ENCODE results near the gene LRP11.

The LRP11 gene

DNA sequence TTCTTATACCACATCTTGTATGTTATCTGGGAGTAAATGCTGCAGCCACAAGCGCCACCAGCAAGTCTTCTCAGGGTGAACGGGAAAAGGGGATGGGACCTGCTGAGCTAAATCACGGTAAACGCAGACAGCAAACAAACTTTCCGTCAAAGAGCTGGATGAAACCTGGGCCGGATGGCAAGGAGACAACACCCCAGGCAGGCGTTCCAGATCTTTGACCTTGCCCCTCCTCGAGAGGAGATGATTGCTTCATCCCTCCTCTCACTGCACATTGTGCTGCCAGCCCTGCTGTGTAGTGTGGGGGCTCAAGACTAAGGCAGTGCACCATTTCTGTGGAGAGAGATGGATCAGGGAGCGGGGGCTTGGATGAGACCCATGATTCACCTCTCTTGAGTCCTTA lies 23.9 kb upstream of the LRP11 start:
- no peaks in the 10 kb centered on the region for H3K4me1 ChIP-seq (ENCODE audit: control insufficient read depth, insufficient read depth, low read length, poor library complexity, severe bottlenecking)
- H3K4me3 ChIP-seq (ENCODE audit: extremely low read depth, insufficient read depth, low read length, poor library complexity, severe bottlenecking), result no peak overlapping the region
- 88 to 98% methylated on average over 5 of the region's 9 CpGs for WGBS, 2 experiments (ENCODE audit: insufficient coverage in 2 of 2)
- no peaks in the 10 kb centered on the region for H3K36me3 ChIP-seq (ENCODE audit: control insufficient read depth, insufficient read depth, low read length)
- no peaks in the 10 kb centered on the region for H3K9me3 ChIP-seq (ENCODE audit: control insufficient read depth, low read length)
- H3K27ac ChIP-seq (ENCODE audit: low read depth, low read length, severe bottlenecking), result no peak overlapping the region

- no peak overlapping the region for H3K4me3 ChIP-seq (ENCODE audit: extremely low read depth, insufficient read depth, low read length, poor library complexity, severe bottlenecking)
- H3K4me1 ChIP-seq (ENCODE audit: control insufficient read depth, insufficient read depth, low read length, poor library complexity, severe bottlenecking), result no peaks in the 10 kb centered on the region
- H3K36me3 ChIP-seq (ENCODE audit: control insufficient read depth, insufficient read depth, low read length), result no peaks in the 10 kb centered on the region
- 71% methylated on average over 1 of the region's 3 CpGs; no CpG with 5 or more reads in 1 of the 2 experiments for WGBS, 2 experiments (ENCODE audit: insufficient coverage in 2 of 2)
- no peaks in the 10 kb centered on the region for H3K9me3 ChIP-seq (ENCODE audit: control insufficient read depth, low read length)
- no peak overlapping the region for H3K27ac ChIP-seq (ENCODE audit: low read depth, low read length, severe bottlenecking)
Measured at GRCh38 chr6:149887343-149887742, 23.2 kb upstream of the LRP11 start.

DNA sequence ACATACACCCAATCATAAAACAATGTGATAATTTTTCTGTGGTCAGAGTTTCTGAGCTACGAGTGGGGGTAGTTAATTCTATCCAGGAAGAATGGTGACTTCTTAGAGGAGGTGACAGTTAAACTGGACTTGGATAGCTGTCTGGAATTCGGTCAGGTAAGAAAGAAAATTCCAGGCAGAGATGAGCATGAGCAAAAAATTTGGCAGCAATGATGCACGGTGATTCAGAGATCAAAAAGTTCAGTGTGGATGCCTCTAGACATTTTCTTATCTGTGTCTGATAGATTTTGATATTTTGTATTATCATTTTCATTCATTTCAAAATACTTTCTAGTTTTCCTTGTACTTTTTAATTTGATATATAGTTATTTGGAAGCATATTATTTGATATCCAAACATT lies 21.7 kb upstream of the LRP11 start:
- WGBS, 2 experiments (ENCODE audit: insufficient coverage in 2 of 2), result 87 to 92% methylated on average over 2 to 3 of the region's 3 CpGs

DNA sequence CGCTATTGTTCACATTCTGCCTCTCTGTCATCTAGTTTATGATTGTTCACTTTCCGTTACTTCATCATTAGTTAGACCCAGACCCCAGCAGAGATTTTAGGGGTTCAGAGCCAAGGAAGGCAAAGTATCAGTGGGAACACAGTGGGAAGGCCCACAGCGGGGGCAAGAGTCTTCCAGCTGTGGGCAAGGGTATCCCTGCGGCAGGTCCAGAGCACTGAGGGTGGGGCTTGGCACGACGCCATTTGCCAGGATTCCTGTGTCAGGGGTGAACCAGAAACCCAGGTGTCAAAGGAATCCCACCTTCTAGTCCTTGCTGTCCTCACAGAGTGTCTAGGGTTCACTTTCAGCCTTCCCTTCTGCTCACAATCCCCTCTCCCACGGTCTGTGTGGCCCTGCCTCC lies 20.5 kb upstream of the LRP11 start:
- Histone ChIP-seq H3K36me3 (ENCODE audit: control insufficient read depth, insufficient read depth, low read length) (no peaks in the 10 kb centered on the region), H3K4me3 (ENCODE audit: extremely low read depth, insufficient read depth, low read length, poor library complexity, severe bottlenecking) (no peak overlapping the region)
- WGBS, 2 experiments (ENCODE audit: insufficient coverage in 2 of 2), result 86 to 98% methylated on average over 7 of the region's 7 CpGs

More for the DNA sequence above, 21.7 kb upstream of the LRP11 start:
- Histone ChIP-seq H3K27ac (ENCODE audit: low read depth, low read length, severe bottlenecking) (no peak overlapping the region), H3K4me1 (ENCODE audit: control insufficient read depth, insufficient read depth, low read length, poor library complexity, severe bottlenecking) (no peaks in the 10 kb centered on the region), H3K9me3 (ENCODE audit: control insufficient read depth, low read length) (no peaks in the 10 kb centered on the region), H3K36me3 (ENCODE audit: control insufficient read depth, insufficient read depth, low read length) (no peaks in the 10 kb centered on the region), H3K4me3 (ENCODE audit: extremely low read depth, insufficient read depth, low read length, poor library complexity, severe bottlenecking) (no peak overlapping the region)

GRCh38 chr6:149884215-149884614 lies 20.1 kb upstream of the LRP11 start:
- Histone ChIP-seq H3K27ac (ENCODE audit: low read depth, low read length, severe bottlenecking) (no peak overlapping the region), H3K4me3 (ENCODE audit: extremely low read depth, insufficient read depth, low read length, poor library complexity, severe bottlenecking) (no peak overlapping the region), H3K9me3 (ENCODE audit: control insufficient read depth, low read length) (no peaks in the 10 kb centered on the region), H3K36me3 (ENCODE audit: control insufficient read depth, insufficient read depth, low read length) (no peaks in the 10 kb centered on the region), H3K4me1 (ENCODE audit: control insufficient read depth, insufficient read depth, low read length, poor library complexity, severe bottlenecking) (no peaks in the 10 kb centered on the region)
- WGBS, 2 experiments (ENCODE audit: insufficient coverage in 2 of 2), result 44 to 50% methylated on average over 10 to 11 of the region's 11 CpGs

More for the DNA sequence above, 20.5 kb upstream of the LRP11 start:
- H3K27ac ChIP-seq (ENCODE audit: low read depth, low read length, severe bottlenecking), result no peak overlapping the region
- no peaks in the 10 kb centered on the region for H3K4me1 ChIP-seq (ENCODE audit: control insufficient read depth, insufficient read depth, low read length, poor library complexity, severe bottlenecking)
- H3K9me3 ChIP-seq (ENCODE audit: control insufficient read depth, low read length), result no peaks in the 10 kb centered on the region

DNA sequence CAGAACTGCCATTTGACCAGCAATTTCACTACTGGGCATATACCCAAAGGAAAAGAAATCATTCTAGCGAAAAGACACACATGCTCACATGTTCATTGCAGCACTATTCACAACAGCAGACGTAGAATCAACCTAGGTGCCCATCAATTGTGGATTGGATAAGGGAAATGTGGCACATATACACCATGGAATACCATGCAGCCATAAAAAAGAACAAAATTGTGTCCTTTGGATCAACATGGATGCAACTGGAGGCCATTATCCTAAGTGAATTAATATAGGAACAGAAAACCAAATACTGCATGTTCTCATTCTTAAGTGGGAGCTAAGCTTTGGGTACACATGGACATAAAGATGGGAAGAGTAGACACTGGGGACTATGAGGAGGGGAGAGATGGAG lies 17.7 kb upstream of the LRP11 start:
- no peaks in the 10 kb centered on the region for H3K4me1 ChIP-seq (ENCODE audit: control insufficient read depth, insufficient read depth, low read length, poor library complexity, severe bottlenecking)

DNA sequence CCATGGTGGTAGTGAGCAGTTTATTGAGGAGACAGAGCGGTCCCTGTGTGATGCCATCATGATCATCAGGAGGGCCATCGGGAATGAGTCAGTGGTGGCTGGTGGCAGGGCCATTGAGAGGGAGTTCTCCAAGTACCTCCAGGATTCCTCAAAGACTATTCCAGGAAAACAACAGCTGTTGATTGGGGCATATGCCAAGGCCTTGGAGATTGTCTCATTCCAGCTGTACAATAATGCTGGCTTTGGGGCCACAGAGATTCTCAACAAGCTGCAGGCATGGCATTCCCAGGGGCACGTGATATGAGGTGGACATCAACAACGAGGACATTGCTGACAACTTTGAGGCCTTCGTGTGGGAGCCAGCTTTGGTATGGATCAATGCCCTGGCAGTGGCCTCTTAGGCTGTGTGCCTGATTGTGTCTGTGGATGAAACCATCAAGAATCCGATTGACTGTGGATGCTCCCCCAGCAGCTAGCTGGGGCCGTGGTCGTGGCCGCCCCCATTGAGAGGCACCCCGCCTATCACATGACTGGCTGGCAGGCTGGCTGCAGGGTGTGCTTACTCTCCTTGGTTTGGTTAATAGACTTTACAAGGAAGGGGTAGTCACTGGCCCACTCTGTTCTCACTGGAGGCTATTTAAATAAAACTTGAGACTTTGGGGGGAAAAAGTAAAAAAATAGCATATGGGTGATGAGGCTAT lies 17.1 kb upstream of the LRP11 start:
- Histone ChIP-seq H3K4me1 (ENCODE audit: control insufficient read depth, insufficient read depth, low read length, poor library complexity, severe bottlenecking) (no peaks in the 10 kb centered on the region), H3K36me3 (ENCODE audit: control insufficient read depth, insufficient read depth, low read length) (no peaks in the 10 kb centered on the region), H3K27ac (ENCODE audit: low read depth, low read length, severe bottlenecking) (no peak overlapping the region), H3K4me3 (ENCODE audit: extremely low read depth, insufficient read depth, low read length, poor library complexity, severe bottlenecking) (no peak overlapping the region), H3K9me3 (ENCODE audit: control insufficient read depth, low read length) (no peaks in the 10 kb centered on the region)
- WGBS, 2 experiments (ENCODE audit: insufficient coverage in 2 of 2), result 81 to 84% methylated on average over 9 of the region's 10 CpGs

More for the DNA sequence above, 17.7 kb upstream of the LRP11 start:
- 40% methylated on average over 1 of the region's 2 CpGs; no CpG with 5 or more reads in 1 of the 2 experiments for WGBS, 2 experiments (ENCODE audit: insufficient coverage in 2 of 2)
- Histone ChIP-seq H3K9me3 (ENCODE audit: control insufficient read depth, low read length) (no peaks in the 10 kb centered on the region), H3K4me3 (ENCODE audit: extremely low read depth, insufficient read depth, low read length, poor library complexity, severe bottlenecking) (no peak overlapping the region), H3K27ac (ENCODE audit: low read depth, low read length, severe bottlenecking) (no peak overlapping the region), H3K36me3 (ENCODE audit: control insufficient read depth, insufficient read depth, low read length) (no peaks in the 10 kb centered on the region)

GRCh38 chr6:149877659-149878058 lies 13.5 kb upstream of the LRP11 start:
- Histone ChIP-seq H3K36me3 (ENCODE audit: control insufficient read depth, insufficient read depth, low read length) (no peaks in the 10 kb centered on the region), H3K4me1 (ENCODE audit: control insufficient read depth, insufficient read depth, low read length, poor library complexity, severe bottlenecking) (no peaks in the 10 kb centered on the region), H3K4me3 (ENCODE audit: extremely low read depth, insufficient read depth, low read length, poor library complexity, severe bottlenecking) (no peak overlapping the region), H3K27ac (ENCODE audit: low read depth, low read length, severe bottlenecking) (no peak overlapping the region), H3K9me3 (ENCODE audit: control insufficient read depth, low read length) (no peaks in the 10 kb centered on the region)
- WGBS, 2 experiments (ENCODE audit: insufficient coverage in 2 of 2), result 86 to 100% methylated on average over 1 of the region's 1 CpG

- WGBS, 2 experiments (ENCODE audit: insufficient coverage in 2 of 2), result 74% methylated on average over 2 of the region's 3 CpGs; no CpG with 5 or more reads in 1 of the 2 experiments
Measured at GRCh38 chr6:149876241-149876933, 12.2 kb upstream of the LRP11 start.

DNA sequence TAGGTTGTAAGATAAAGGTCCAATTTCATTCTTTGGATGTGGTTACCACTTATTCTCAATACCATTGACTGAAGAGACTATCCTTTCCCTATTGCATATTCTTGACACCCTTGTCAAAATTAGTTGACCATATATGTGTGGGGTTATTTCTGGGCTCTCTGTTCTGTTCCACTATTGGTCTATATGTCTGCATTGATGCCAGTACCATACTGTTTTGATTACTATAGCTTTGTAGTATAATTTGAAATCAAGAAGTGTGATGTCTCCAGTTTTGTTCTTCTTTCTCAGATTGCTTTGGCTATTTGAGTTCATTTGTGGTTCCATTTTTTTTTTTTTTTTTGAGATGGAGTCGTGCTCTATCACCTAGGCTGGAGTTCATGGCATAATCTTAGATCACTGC lies 8.1 kb upstream of the LRP11 start:
- Histone ChIP-seq H3K9me3 (ENCODE audit: control insufficient read depth, low read length) (peaks cover 4% of the 10 kb centered on the region), H3K4me3 (ENCODE audit: extremely low read depth, insufficient read depth, low read length, poor library complexity, severe bottlenecking) (no peak overlapping the region), H3K36me3 (ENCODE audit: control insufficient read depth, insufficient read depth, low read length) (no peaks in the 10 kb centered on the region), H3K4me1 (ENCODE audit: control insufficient read depth, insufficient read depth, low read length, poor library complexity, severe bottlenecking) (peaks cover 4% of the 10 kb centered on the region), H3K27ac (ENCODE audit: low read depth, low read length, severe bottlenecking) (no peak overlapping the region)
- WGBS, 2 experiments (ENCODE audit: insufficient coverage in 2 of 2), result no CpG with 5 or more reads among the region's 1 CpG

More at GRCh38 chr6:149876241-149876933, 12.2 kb upstream of the LRP11 start:
- H3K27ac ChIP-seq (ENCODE audit: low read depth, low read length, severe bottlenecking), result no peak overlapping the region
- H3K9me3 ChIP-seq (ENCODE audit: control insufficient read depth, low read length), result peaks cover 4% of the 10 kb centered on the region
- H3K4me3 ChIP-seq (ENCODE audit: extremely low read depth, insufficient read depth, low read length, poor library complexity, severe bottlenecking), result no peak overlapping the region
- no peaks in the 10 kb centered on the region for H3K36me3 ChIP-seq (ENCODE audit: control insufficient read depth, insufficient read depth, low read length)
- no peaks in the 10 kb centered on the region for H3K4me1 ChIP-seq (ENCODE audit: control insufficient read depth, insufficient read depth, low read length, poor library complexity, severe bottlenecking)

DNA sequence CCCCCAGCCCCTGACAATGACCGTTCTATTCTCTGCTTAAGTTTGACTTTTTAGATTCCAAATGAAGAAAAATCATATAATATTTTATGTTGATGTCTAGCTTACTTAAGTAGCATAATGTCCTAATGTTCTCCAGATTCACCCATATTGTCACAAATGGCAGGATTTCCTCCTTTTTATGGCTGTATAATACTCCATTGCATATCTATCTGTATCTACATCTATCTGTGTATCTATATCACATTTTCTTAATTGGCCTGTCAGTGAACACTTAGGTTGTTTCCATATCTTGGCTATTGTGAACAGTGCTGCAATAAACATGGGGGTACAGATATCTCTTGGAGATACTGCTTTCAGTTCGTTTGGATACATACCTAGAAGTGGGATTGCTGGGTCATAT lies 7.0 kb upstream of the LRP11 start:
- Histone ChIP-seq H3K36me3 (ENCODE audit: control insufficient read depth, insufficient read depth, low read length) (no peaks in the 10 kb centered on the region), H3K4me1 (ENCODE audit: control insufficient read depth, insufficient read depth, low read length, poor library complexity, severe bottlenecking) (peaks cover 4% of the 10 kb centered on the region), H3K9me3 (ENCODE audit: control insufficient read depth, low read length) (peaks cover 4% of the 10 kb centered on the region), H3K4me3 (ENCODE audit: extremely low read depth, insufficient read depth, low read length, poor library complexity, severe bottlenecking) (no peak overlapping the region), H3K27ac (ENCODE audit: low read depth, low read length, severe bottlenecking) (no peak overlapping the region)
- WGBS, 2 experiments (ENCODE audit: insufficient coverage in 2 of 2), result 100% methylated on average over 1 of the region's 2 CpGs; no CpG with 5 or more reads in 1 of the 2 experiments
